ENCODE measurements around the gene TGFB1I1.
"Not testable (repeated sequence)": the region's sequence is repeated elsewhere in the genome, so short reads cannot be mapped to it uniquely, and the experiment has no call there.

Gene TGFB1I1
- 0 to 0.54 reads per million in 2 donors for total RNA-seq

DNA sequence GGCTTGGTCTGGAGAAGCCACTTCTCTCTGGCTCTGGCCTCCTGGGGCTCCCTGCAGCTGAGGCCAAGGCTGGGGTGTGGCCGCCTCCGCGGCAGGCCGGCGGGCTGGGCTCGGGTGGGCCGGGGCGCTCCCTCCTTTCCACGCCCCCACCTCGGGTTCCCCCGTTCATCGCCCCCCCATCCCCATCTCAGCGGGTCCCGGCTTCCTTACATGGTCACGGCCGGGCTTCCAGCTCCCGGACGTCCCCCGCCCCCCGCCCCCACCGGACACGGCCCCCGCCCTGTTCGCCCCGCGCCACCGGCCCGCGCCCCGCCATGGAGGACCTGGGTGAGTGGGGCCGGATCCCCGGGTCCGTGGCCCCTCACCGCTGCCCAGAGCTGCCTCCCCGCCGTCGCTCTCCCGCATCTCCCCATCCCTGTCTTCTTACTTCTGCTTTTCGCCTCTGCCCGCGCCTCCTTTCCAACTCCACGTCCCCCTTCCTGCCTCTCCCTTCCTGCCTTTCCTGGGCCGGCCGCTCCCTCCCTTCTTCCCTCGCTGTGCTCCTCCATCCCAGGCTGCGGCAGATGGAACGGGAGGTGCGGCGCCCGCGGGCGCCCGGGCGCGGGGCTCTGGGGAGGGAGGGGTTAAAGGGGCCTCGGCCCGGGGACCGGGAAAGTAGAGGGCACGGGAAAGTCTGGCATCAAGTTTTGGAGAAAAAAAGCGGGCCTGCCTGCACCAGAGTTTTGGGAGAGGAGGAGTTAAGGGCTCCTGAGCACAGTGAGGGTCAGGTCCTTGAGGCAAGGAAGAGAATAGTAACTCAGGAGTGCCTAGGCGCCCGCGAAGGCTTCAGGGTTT, at the start of gene TGFB1I1:
TSS of gene TGFB1I1 (plus strand) at position 278 of the 834 bp plus-strand sequence. CDS start at position 315, 37 bp downstream.
- no peak for DNase-seq

DNA sequence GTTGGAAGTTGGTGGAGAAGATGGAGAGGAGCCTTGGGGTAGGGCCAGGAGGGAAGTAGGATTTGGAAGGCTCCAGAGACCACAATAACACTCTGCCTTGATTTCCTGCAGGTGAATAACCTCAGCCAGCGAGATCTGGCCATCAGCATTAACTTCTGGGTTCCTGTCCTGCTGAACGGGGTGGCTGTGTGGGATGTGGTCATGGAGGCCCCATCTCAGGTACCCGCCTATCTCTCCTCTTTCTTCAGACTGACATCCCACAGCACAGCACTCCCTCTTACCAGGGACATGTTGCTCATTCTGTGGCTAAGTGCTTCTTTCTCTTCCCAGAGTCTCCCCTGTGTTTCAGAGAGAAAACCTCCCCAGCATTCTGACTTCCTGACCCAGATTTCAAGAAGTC, 48.7 kb upstream of the TGFB1I1 start:
- DNase-seq: peak in 1 of 5 experiments; percentile 31

- no peak for DNase-seq
Observed at GRCh38 chr16:31423801-31424200, 48.2 kb upstream of the TGFB1I1 start.

DNA sequence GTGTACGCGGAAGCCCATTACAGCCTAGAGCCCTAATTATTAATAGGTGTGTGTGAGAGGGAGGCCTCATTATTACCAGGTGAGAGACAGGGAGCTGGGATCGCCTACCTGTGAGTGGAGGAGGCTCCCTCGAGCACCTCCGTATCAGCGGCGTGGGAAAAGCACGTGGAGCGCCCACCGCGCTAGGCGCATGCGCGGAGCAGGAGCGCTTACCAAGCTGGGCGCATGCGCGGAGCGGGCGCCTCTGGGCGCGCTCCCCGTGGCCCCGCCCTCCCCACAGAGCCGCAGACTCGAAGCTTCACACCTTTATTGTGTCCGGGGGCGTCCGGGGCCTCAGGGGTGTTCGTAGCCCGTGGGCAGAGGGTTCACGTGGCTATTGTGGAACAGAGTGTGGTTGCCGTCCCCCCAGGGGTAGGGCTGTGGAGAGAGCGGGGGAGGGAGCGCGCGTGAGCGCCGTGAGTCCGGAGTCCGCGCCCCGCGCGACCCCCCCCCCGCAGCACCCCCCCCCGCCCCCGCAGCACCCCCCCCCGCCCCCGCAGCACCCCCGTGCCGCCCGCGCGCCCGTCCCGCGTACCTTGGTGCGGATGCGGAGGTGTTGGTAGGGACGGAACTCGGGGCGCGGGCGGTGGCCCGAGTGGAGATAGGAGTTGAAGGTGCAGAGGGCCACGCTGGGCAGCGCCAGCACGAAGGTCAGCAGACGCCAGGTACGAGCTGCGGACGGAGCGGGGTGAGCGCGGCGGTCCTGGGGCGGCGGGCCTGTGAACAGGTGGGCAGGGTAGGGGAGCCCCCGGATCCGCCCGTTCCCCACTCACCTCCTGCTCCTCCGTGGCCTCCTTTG, 44.3 kb upstream of the TGFB1I1 start:
- DNase-seq: peak; percentile 18 to 69 (median 57)

GRCh38 chr16:31428279-31428597, 43.7 kb upstream of the TGFB1I1 start, which contains the start of gene COX6A2:
COX6A2 (minus strand) TSS chr16:31428360; CDS start chr16:31428325, 35 bp downstream.
- DNase-seq: no peak

DNA sequence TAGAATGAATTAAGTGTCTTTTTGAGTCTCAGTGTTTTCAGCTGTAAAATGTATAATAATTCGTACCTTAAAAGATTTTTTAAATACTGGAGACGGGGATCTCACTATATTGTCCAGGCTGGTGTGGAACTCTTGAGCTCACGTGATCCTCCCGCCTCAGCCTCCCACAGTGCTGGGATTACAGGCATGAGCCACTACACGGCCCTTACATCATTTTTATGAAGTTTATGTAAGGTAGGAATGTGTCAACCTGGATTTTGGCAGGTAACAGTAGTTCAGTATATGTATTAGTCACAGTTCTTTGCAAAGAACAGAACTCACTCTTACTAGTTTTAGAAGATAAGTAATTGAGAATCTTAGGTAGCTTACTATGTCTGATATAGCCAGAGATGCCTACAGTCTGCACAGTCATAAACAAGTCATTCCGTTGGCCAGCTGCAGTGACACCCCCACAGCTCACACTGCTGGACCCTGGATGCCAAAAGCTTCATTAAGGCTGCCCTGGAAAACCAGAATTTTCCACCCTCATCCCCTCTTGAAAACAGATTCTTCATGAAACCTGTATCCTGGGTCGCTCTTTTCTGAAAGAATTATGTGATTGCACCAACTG, 43.2 kb upstream of the TGFB1I1 start:
- no peak for DNase-seq

- peak in 1 of 5 experiments; percentile 35 for DNase-seq
Observed at GRCh38 chr16:31429314-31429713, 42.6 kb upstream of the TGFB1I1 start.

GRCh38 chr16:31429796-31430195, 42.2 kb upstream of the TGFB1I1 start:
- DNase-seq: no peak

GRCh38 chr16:31430380-31431052, 41.4 kb upstream of the TGFB1I1 start:
- peak in 1 of 5 experiments; percentile 24 for DNase-seq

DNA sequence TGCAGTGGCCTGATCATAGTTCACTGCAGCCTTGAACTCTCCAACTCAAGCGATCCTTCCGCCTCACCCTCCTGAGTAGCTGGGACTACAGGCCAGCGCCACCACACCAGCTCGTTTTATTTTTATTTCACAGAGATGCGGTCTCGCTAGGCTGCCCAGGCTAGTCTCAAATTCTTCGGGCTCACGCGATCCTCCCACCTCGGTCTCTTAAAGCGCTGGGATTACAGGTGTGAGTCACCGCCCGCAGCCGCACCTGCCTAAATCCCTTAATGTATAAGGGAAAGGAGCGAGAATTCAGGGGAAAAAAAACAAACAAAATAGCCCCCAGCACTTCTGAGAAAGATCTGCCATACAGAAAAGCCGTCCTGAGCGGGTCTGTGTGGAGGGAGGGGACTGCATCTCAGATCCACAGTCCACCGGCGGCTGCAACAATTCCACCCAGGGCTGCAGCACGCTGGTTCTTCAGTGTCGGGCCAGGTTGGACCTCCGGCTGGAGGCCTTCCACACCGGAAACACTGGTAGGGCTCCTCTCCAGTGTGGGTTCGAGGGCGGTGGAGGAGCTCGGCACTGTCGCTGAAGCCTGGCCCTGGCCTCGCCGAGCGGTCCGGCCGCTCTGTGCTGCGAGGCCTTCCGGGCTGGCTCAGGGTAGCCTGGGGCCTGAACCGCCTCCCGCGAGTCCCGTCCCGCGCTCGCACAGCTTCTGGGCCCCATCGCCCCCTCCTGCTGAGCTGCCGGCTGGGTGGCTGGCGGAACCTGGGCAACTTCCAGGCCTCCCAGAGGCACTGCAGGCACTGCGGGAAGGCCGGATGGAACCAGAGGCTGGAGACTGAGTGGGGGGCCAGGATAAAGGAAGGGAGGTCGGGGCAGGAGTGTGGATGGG, 36.4 kb upstream of the TGFB1I1 start:
- DNase-seq: no peak

DNA sequence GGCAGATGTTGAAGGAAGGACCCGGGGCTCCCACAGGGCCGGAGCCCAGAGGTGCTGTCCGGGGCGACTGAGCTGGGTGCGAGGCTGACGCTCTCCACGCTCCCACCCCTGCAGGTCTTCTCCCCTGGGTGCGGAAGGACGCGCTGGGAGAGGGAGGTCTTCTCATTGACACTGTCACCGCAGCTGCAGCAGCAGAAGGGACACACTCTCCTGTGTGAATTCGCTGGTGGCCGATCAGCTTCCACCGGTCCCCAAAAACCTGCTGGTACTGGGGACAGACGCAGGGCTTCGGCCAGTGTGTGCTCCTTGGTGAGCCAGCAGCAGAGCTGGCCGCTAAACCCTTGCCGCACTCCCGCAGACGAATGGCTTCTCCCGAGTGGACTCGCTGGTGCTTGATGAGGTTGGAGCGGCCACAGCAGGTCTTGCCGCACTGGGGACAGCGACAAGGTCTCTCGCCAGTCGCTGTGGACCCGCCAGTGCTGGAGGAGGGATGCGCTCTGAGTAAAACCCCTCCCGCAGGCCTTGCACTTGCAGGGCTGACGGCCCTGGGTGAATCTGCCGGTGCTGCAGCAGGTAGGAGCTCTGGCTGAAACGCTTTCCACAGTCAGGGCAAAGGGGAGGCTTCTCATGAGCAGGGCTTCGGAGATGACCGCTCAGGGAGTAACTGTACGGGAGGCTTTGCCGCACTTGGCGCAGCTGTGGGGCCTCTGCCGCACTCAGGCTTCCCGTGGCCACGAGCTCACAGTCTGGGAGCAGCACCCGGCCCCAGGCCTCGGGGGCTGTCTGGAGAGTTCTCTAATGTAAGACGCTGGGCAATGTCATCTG, 35.5 kb upstream of the TGFB1I1 start:
- DNase-seq: no peak

DNA sequence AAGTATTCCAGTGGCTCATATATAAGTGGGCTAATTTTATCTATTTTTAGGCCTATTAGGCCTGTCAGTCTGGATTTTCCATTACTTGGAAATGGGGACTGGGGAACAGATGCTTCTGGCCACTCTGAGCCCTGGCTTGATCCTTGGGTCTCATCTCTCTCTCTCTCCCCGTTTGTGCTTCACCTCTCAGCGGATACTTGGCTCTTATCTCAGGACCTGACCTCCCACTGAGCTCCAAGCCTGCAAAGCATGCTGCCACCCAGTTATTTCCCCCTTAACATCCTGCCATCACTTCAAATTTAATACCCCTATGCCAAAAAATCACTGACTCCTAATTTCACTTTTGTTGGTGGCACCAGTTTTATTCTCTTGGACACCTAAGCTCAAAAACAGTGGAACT, 33.5 kb upstream of the TGFB1I1 start:
- DNase-seq: no peak

DNA sequence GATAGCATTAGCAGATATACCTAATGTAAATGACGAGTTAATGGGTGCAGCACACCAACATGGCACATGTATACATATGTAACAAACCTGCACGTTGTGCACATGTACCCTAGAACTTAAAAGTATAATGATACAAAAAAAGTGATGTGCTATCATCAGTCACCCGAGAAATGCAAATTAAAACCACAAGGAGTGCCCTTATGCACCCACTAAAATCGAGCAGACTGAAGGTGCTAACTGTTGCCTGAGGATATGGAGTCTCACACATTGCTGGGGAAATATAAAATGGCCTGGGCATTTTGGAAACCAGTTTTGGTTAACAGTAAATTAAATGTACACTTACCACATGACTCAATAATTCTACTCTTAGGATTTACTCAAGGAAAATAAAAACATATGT, 32.9 kb upstream of the TGFB1I1 start:
- peak in 1 of 5 experiments; percentile 53 for DNase-seq

DNA sequence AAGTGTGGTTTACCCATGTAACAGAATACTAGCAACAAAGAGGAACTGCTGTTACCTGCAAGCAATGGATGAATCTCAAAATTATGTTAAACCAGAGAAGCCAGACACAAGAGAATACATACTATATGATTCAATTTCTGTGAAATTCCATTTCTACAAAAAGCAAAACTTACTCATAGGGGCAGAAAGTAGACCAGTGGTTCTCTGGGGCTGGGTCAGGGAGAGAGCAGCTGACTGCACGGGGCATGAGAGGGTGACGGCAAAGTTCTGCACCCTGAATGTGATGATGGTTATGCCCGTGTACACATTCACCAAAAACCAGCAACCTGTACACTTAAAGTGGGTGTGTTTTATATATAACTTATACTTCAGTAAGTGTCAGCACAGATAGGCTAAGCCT, 32.4 kb upstream of the TGFB1I1 start:
- DNase-seq: no peak

- DNase-seq: peak in 1 of 5 experiments; percentile 30
Observed at GRCh38 chr16:31440516-31441184, 31.3 kb upstream of the TGFB1I1 start.

DNA sequence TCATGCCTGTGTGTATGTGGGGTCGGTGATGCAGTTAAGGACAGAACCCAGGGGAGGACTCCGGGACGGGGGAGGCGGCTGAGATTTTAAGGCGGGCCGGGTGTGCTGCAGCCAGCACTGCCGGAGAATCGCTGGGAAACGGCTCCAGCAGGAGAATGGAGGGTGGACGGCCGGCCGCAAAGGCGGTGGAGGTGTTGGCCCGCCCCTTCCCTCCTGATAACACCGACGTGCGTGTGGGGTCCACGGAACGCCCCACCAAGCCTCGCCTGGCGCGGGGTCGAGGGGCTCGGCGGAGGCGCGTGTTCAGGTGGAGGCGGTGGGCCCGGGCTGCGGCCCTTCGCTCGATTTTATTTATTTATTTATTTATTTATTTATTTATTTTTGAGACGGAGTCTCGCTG, 30.0 kb upstream of the TGFB1I1 start:
- DNase-seq: no peak

DNA sequence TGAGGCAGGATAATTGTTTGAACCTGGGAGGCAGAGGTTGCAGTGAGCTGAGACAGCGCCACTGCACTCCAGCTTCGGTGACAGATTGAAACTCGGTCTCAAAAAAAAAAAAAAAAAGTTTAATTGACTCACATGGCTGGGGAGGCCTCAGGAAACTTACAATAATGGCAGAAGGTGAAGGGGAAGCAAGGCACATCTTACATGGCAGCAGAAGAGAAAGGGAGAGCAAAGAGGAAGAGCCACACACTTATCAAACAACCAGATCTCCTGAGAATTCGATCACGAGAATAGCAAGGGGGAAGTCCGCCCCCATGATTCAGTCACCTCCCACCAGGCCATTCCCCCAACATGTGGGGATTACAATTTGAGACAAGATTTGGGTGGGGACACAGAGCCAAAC, 26.0 kb upstream of the TGFB1I1 start:
- DNase-seq: not testable (repeated sequence)

GRCh38 chr16:31451201-31451600, 20.8 kb upstream of the TGFB1I1 start:
- no peak for DNase-seq

DNA sequence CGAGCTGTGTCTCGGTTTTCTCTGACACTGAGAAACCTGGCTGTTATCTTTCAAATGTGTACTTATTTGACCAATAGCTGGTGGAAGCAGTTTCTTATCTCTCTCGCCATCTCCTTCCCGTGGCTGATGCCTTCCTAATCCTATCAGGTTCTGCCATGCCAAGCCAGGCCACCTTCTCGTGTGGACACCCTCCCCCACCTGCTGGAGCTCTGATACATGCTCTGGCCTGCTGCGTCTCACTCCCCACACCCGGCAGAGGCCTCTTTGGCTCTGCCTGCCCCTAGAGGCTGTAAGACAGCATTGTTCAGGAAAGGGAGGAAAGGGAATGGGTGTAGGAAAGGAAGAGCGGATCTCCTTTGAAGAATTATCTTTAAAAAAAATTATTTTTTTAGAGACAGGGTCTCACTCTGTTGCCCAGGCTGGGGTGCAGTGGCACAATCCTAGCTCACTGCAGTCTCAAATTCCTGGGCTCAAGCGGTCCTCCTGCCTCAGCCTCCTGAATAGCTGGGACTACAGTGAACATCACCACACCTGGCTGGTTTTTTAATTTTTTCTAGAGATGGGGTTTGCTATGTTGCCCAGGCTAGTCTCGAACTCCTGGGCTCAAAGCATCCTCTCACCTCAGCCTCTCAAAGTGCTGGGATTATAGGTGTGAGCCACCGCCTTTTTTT, 20.1 kb upstream of the TGFB1I1 start:
- DNase-seq: peak in 1 of 5 experiments; percentile 38

Measured in T-helper 2 cell (primary cell).